GM18502 (cell line): ENCODE measurements around the gene NGLY1.

ENCODE experiments used
- ATAC-seq: cut with Tn5 transposase; IDR thresholded peaks from one replicate; pipeline ENCODE4 v1.9.1; 2021; ENCODE audit warnings: mild to moderate bottlenecking; ENCODE audit not compliant: unreplicated experiment, poor library complexity

Gene NGLY1

DNA sequence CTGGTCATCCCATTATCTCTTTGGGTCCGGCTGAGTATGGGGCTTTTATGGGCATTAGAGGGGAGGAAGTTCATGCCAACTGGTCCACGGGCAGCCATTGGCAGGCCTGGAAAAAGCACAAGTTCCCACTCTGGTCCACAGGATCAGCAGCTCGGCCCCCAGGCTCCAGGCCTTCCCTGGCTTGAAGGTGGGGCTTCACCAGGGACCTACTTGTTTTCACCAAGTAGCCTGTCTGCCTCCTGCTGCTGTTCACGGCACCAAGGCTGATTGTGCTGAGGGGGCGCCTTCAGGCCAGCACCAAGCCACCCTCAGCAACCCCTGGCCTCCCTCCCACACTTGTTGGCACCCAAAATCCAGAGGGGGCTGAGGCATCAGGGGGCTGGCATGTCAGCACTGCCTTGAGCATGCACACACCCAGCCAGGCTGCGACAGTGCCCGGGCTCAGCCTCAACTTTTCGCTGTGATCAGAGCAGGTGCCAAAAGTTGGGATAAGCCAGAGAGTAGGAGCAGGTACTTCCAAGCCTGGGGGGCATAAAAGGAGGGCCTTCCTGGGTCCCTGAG, 109.4 kb downstream of the NGLY1 start:
- no peak for ATAC-seq
